GM12878 (cell line): ENCODE measurements around the gene GNAZ. TPM values are rescaled to one million over a fixed set of nuclear protein-coding genes. Genes with fewer than 3 reads are reported as not detected.

ENCODE experiments used
- ATAC-seq: fragments of 200-7000 bp; cut with Tn5 transposase; 3 replicates; pipeline ENCODE4 v1.9.1; 2020; ENCODE audit warnings: mild to moderate bottlenecking, moderate library complexity
- BruUV-seq: library from RNA; stranded (reverse); fragments of 400-500 nt; replicated peaks from 2 replicates; lab custom pipeline; 2021; lab: Mats Ljungman, UMichigan
- CTCF ChIA-PET: fragments of 300-600 bp; sonication (Branson Sonifier 250); formaldehyde crosslinking; extraction: SDS; loops from one replicate; lab custom pipeline; 2021; ENCODE audit warnings: inconsistent platforms; lab: Yijun Ruan, JAX
- POLR2A ChIA-PET: fragments of 350-600 bp; formaldehyde crosslinking; extraction: SDS; loops from one replicate; lab custom pipeline; 2021; ENCODE audit warnings: inconsistent platforms; lab: Charles Lee
- RAD21 ChIA-PET: fragments of 300-600 bp; sonication (Branson Sonifier 250); formaldehyde crosslinking; loops from one replicate; lab custom pipeline; 2023; ENCODE audit warnings: antibody characterized with exemption; ENCODE audit not compliant: unreplicated experiment; lab: Charles Lee
- SMC1A ChIA-PET: fragments of 300-600 bp; sonication (Branson Sonifier 250); formaldehyde crosslinking; loops from one replicate; lab custom pipeline; 2023; ENCODE audit not compliant: unreplicated experiment, uncharacterized antibody; lab: Charles Lee
- DNase-seq: peaks from one replicate; pipeline ENCODE4 v3.0.0-alpha.2; 2011; ENCODE audit warnings: low read depth, low spot score
- FAIRE-seq: peaks from 3 replicates; lab custom pipeline; 2011; peaks lifted over from hg19 to GRCh38; lab: Jason Lieb, UNC
- H2AFZ ChIP-seq: 2 replicates; pipeline ENCODE4 v1.6.0; 2011; ENCODE audit warnings: low read depth, low read length, control low read depth; ENCODE audit not compliant: control insufficient read depth
- H3K27ac ChIP-seq: 2 replicates; pipeline ENCODE4 v1.5.1; 2011; ENCODE audit warnings: control low read depth; ENCODE audit not compliant: control insufficient read depth, insufficient read depth
- H3K27me3 ChIP-seq, 2 experiments: replicated peaks in 1 of 2; 2 replicates each; pipeline versions ENCODE4 v1.6.0 to v1.6.1; 2011; ENCODE audit warnings: low read length in 1 of 2; ENCODE audit not compliant: control insufficient read depth in 2 of 2, insufficient read depth in 2 of 2
- H3K36me3 ChIP-seq, 2 experiments: 2 replicates each; pipeline ENCODE4 v1.5.1; 2011; ENCODE audit warnings: low read length in 1 of 2; ENCODE audit not compliant: control insufficient read depth in 2 of 2, insufficient read depth in 2 of 2
- H3K4me1 ChIP-seq: 2 replicates; pipeline ENCODE4 v1.6.1; 2011; ENCODE audit warnings: mild to moderate bottlenecking, low read length, moderate library complexity, mixed read lengths; ENCODE audit not compliant: control insufficient read depth, insufficient read depth
- H3K4me2 ChIP-seq: 2 replicates; pipeline ENCODE4 v1.6.0; 2011; ENCODE audit warnings: control low read depth; ENCODE audit not compliant: control insufficient read depth, insufficient read depth
- H3K4me3 ChIP-seq: fragments of 200-600 bp; sonication (generic); 2 replicates; pipeline ENCODE4 v1.5.1; 2016
- H3K79me2 ChIP-seq: 2 replicates; pipeline ENCODE4 v1.6.0; 2011; ENCODE audit warnings: low read length; ENCODE audit not compliant: control insufficient read depth, insufficient read depth
- H3K9ac ChIP-seq: 2 replicates; pipeline ENCODE4 v1.8.0; 2011; ENCODE audit warnings: low read length, control low read depth, mixed read lengths; ENCODE audit not compliant: control insufficient read depth, insufficient read depth
- H3K9me3 ChIP-seq: replicated peaks from 3 replicates; pipeline ENCODE4 v1.5.1; 2011; ENCODE audit warnings: mild to moderate bottlenecking, low read length; ENCODE audit not compliant: control insufficient read depth, insufficient read depth
- H4K20me1 ChIP-seq: 2 replicates; pipeline ENCODE4 v1.6.0; 2011; ENCODE audit not compliant: control insufficient read depth, insufficient read depth
- CHD2 ChIP-seq: IDR thresholded peaks from 2 replicates; pipeline ENCODE4 v1.6.1; 2011; ENCODE audit warnings: low read depth, low read length, improper control_type of control experiment, borderline replicate concordance
- CREM ChIP-seq: IDR thresholded peaks from 2 replicates; pipeline ENCODE4 v1.6.1; 2014; ENCODE audit warnings: antibody characterized with exemption, low read depth
- DPF2 ChIP-seq: fragments of 450-650 bp; IDR thresholded peaks from 2 replicates; pipeline ENCODE4 v1.6.1; 2017; ENCODE audit warnings: mild to moderate bottlenecking
- EZH2 ChIP-seq: IDR thresholded peaks from 2 replicates; pipeline ENCODE4 v1.6.1; 2012; ENCODE audit warnings: low read depth, mild to moderate bottlenecking, control low read depth, inconsistent platforms, low read length, borderline replicate concordance; ENCODE audit not compliant: control insufficient read depth
- IKZF1 ChIP-seq: fragments of 450-650 bp; conservative IDR thresholded peaks from 2 replicates; pipeline ENCODE4 v1.6.1; 2017; ENCODE audit warnings: antibody characterized with exemption, mild to moderate bottlenecking
- MEF2A ChIP-seq: IDR thresholded peaks from 2 replicates; pipeline ENCODE4 v1.6.1; 2011; ENCODE audit warnings: low read depth, mild to moderate bottlenecking, low read length, moderate library complexity; ENCODE audit not compliant: insufficient read depth
- MTA3 ChIP-seq: IDR thresholded peaks from 2 replicates; pipeline ENCODE4 v1.6.1; 2012; ENCODE audit warnings: low read length, inconsistent platforms, borderline replicate concordance
- PKNOX1 ChIP-seq: fragments of 450-650 bp; IDR thresholded peaks from 2 replicates; pipeline ENCODE4 v1.6.1; 2016; ENCODE audit warnings: mild to moderate bottlenecking
- RCOR1 ChIP-seq: conservative IDR thresholded peaks from 2 replicates; pipeline ENCODE4 v1.6.1; 2012; ENCODE audit warnings: low read depth, low read length, improper control_type of control experiment
- RUNX3 ChIP-seq: IDR thresholded peaks from 2 replicates; pipeline ENCODE4 v1.6.1; 2012; ENCODE audit warnings: low read length, inconsistent platforms
- SP1 ChIP-seq: IDR thresholded peaks from one replicate; pipeline ENCODE4 v1.6.1; 2011; ENCODE audit warnings: low read depth, low read length
- ZNF687 ChIP-seq: fragments of 450-650 bp; IDR thresholded peaks from 2 replicates; pipeline ENCODE4 v1.6.1; 2017; ENCODE audit warnings: mild to moderate bottlenecking, moderate library complexity
- WGBS: methylation state at CpG from one replicate; pipeline ENCODE4 v1.1.6; 2016; ENCODE audit warnings: low lambda C conversion rate; ENCODE audit not compliant: insufficient replicate concordance, insufficient coverage; ENCODE audit errors: missing lambda C conversion rate; 5-methylcytosine and 5-hydroxymethylcytosine counted together
- in situ Hi-C: fragments of 300-500 bp; cut with MboI; formaldehyde crosslinking; loops from 9 replicates; pipeline ENCODE4 v1.14.3; 2018; ENCODE audit warnings: mixed read lengths
- intact Hi-C: fragments of 100-400 bp; cut with micrococcal nuclease; formaldehyde crosslinking; loops from one replicate; pipeline ENCODE4 v1.14.2; 2022; ENCODE audit not compliant: unreplicated experiment
- polyA plus RNA-seq, 11 experiments: library from polyadenylated mRNA; depleted of rRNA in 4 of 11; unstranded in 6 of 11; stranded (reverse) in 5 of 11; fragments of >200 nt; fragmentation: Nextera tagmentation in 4 of 11; fragmentation: Illumina TruSeq in 1 of 11; extraction: Ambion mirVana in 4 of 11; extraction: Trizol in 1 of 11; gene quantifications; 1 replicate in 1 of 11; 2 replicates in 10 of 11; pipeline versions ENCODE4 v1.2.1 to v1.2.3, GENCODE V29; 2011 to 2016; ENCODE audit warnings: inconsistent platforms in 2 of 11, missing spikeins in 2 of 11, low read depth in 1 of 11
- total RNA-seq, 4 experiments: library from RNA; depleted of rRNA in 3 of 4; stranded (reverse); fragments of >200 nt in 3 of 4; fragmentation: Illumina TruSeq in 1 of 4; extraction: Trizol in 1 of 4; gene quantifications; 2 replicates each; pipeline versions ENCODE4 v1.2.1 to v1.2.3, GENCODE V29; 2013 to 2021
- TF ChIP-seq, protein P1 (sequence below): IDR thresholded peaks from 2 replicates; pipeline ENCODE4 v1.6.1; 2012; ENCODE audit warnings: low read length, inconsistent platforms
- TF ChIP-seq, protein P2 (sequence below): IDR thresholded peaks from 2 replicates; pipeline ENCODE4 v1.6.1; 2011; ENCODE audit warnings: borderline replicate concordance, low read depth, mild to moderate bottlenecking, moderate library complexity, mixed read lengths, low read length; ENCODE audit not compliant: insufficient read depth; ENCODE audit errors: extremely low read length

The GNAZ gene
- total and polyA plus RNA-seq, 10 of the 15 experiments (the other 5 are each of a cell fraction or from before 2014, with no cell fraction given) = 0.09 to 1.0 (median 0.44) TPM; not detected in 1

- in situ Hi-C loops = no loop called here
- SMC1A ChIA-PET = interaction anchor here (0.7 to 2.0 kb wide), 10 partner anchors 10 to 190 kb away, joined by 3 to 15 read pairs (median 4); no protein-coding TSS in a partner anchor
- intact Hi-C loops = loop anchor here (10.0 kb wide), 1 partner anchor 290 kb away; no protein-coding TSS in a partner anchor
- TF ChIP-seq CREM = no peak
- peak; percentile 49 for TF ChIP-seq SP1
- no peak for TF ChIP-seq RUNX3
- TF ChIP-seq PKNOX1 = peak; percentile 95
- TF ChIP-seq EZH2 = no peak
- TF ChIP-seq, protein P1, sequence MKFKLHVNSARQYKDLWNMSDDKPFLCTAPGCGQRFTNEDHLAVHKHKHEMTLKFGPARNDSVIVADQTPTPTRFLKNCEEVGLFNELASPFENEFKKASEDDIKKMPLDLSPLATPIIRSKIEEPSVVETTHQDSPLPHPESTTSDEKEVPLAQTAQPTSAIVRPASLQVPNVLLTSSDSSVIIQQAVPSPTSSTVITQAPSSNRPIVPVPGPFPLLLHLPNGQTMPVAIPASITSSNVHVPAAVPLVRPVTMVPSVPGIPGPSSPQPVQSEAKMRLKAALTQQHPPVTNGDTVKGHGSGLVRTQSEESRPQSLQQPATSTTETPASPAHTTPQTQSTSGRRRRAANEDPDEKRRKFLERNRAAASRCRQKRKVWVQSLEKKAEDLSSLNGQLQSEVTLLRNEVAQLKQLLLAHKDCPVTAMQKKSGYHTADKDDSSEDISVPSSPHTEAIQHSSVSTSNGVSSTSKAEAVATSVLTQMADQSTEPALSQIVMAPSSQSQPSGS = no peak
- peak; percentile 29; the same call in 1 of the 2 replicates for TF ChIP-seq ZNF687
- TF ChIP-seq IKZF1 = no peak
- no peak for TF ChIP-seq MEF2A
- TF ChIP-seq, protein P2, sequence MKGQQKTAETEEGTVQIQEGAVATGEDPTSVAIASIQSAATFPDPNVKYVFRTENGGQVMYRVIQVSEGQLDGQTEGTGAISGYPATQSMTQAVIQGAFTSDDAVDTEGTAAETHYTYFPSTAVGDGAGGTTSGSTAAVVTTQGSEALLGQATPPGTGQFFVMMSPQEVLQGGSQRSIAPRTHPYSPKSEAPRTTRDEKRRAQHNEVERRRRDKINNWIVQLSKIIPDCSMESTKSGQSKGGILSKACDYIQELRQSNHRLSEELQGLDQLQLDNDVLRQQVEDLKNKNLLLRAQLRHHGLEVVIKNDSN = no peak
- no peak for TF ChIP-seq RCOR1
- TF ChIP-seq MTA3 = no peak
- peak; percentile 43; the same call in 1 of the 2 replicates for TF ChIP-seq DPF2
- TF ChIP-seq CHD2 = peak; percentile 42; the same call in 1 of the 2 replicates
These were observed 74.9 kb downstream of the GNAZ start, which contains the start of gene RAB36 for GRCh38 chr22:23144932-23145877. Gene RAB36 (plus strand): TSS chr22:23145477. CDS start chr22:23146617, 1,140 bp downstream.

More at GRCh38 chr22:23144932-23145877, 74.9 kb downstream of the GNAZ start, which contains the start of gene RAB36:
- ATAC-seq (peak; percentile 73), FAIRE-seq (peak; percentile 56), DNase-seq (peak; percentile 77)
- Histone ChIP-seq H3K27me3 (no peaks in the 10 kb centered on the region), H3K4me3 (peak within 1 kb of the TSS; percentile 43), H3K4me2 (peak within 1 kb of the TSS; percentile 70), H3K79me2 (no peaks in the 10 kb centered on the region), H3K9ac (peak within 1 kb of the TSS; percentile 47; the same call in 1 of the 2 replicates), H2AFZ (peak within 1 kb of the TSS; percentile 42), H3K9me3 (no peaks in the 10 kb centered on the region), H4K20me1 (no peaks in the 10 kb centered on the region), H3K36me3 (no peaks in the 10 kb centered on the region), H3K4me1 (peaks cover 41% of the 10 kb centered on the region), H3K27ac (no peak within 1 kb of the TSS)
- no TSS peak for BruUV-seq
- RAD21 ChIA-PET = interaction anchor here (0.6 to 2.7 kb wide), 11 partner anchors 8 to 1410 kb away, joined by 3 to 13 read pairs (median 4); partner anchors contain the start of gene BCR
- CTCF ChIA-PET = interaction anchor here (0.6 to 2.0 kb wide), 14 partner anchors 11 to 191 kb away, joined by 3 to 21 read pairs (median 4); no protein-coding TSS in a partner anchor
- 25% methylated on average over 57 of the region's 62 CpGs for WGBS
- POLR2A ChIA-PET = interaction anchor here (0.5 to 3.2 kb wide), 13 partner anchors 10 to 1286 kb away, joined by 3 to 9 read pairs (median 3); no protein-coding TSS in a partner anchor
